ENCODE data around the gene SMARCA2.

SMARCA2 gene

GRCh38 chr9:2220036-2220435 is 204.9 kb downstream of the SMARCA2 start:
- no peak for DNase-seq

- no peak for DNase-seq
Observed at GRCh38 chr9:2227144-2227867, 212.2 kb downstream of the SMARCA2 start.

GRCh38 chr9:2228132-2228531 is 213.0 kb downstream of the SMARCA2 start:
- no peak for DNase-seq

GRCh38 chr9:2228641-2229040 is 213.5 kb downstream of the SMARCA2 start:
- DNase-seq, result no peak

- no peak for DNase-seq
Observed at GRCh38 chr9:2229109-2229721, 214.1 kb downstream of the SMARCA2 start.

GRCh38 chr9:2230362-2230761 is 215.2 kb downstream of the SMARCA2 start:
- no peak for DNase-seq

GRCh38 chr9:2231101-2231500 is 216.0 kb downstream of the SMARCA2 start:
- DNase-seq, result no peak

- DNase-seq, result no peak
Observed at GRCh38 chr9:2231829-2232228, 216.7 kb downstream of the SMARCA2 start.

- DNase-seq, result no peak
Observed at GRCh38 chr9:2233274-2233673, 218.1 kb downstream of the SMARCA2 start.

- DNase-seq, result no peak
Observed at GRCh38 chr9:2234371-2234893, 219.3 kb downstream of the SMARCA2 start.

- DNase-seq, result no peak
Observed at GRCh38 chr9:2235623-2236022, 220.5 kb downstream of the SMARCA2 start.

GRCh38 chr9:2236850-2237249 is 221.7 kb downstream of the SMARCA2 start:
- DNase-seq, result no peak

- DNase-seq, result peak; percentile 83
Observed at GRCh38 chr9:2241461-2241835, 226.3 kb downstream of the SMARCA2 start.

GRCh38 chr9:2241836-2242741 is 226.9 kb downstream of the SMARCA2 start:
- peak; percentile 93 for DNase-seq

- DNase-seq, result no peak
Observed at GRCh38 chr9:2242831-2243330, 227.7 kb downstream of the SMARCA2 start.

Measured in left hindlimb (tissue), 1 donor.